Stimulated activated CD4-positive, alpha-beta T cell treated with anti-CD3 and anti-CD28 coated beads, TNF-alpha, amount 100 ng/mL, for 24 hours (primary cell): Measurements from ENCODE around the gene SNX6.
"Not testable (repeated sequence)": the region's sequence is repeated elsewhere in the genome, so short reads cannot be mapped to it uniquely, and the experiment has no call there.

ENCODE experiments used
- DNase-seq, 3 experiments: peaks; one replicate each; pipeline ENCODE4 v3.0.0-alpha.2; 2020; ENCODE audit warnings: low read depth in 3 of 3

Gene SNX6

GRCh38 chr14:34562776-34563150 lies 67.2 kb downstream of the SNX6 start:
- no peak for DNase-seq

- not testable (repeated sequence) for DNase-seq
Observed at GRCh38 chr14:34562037-34562775, 67.7 kb downstream of the SNX6 start.

GRCh38 chr14:34556498-34556829 lies 73.5 kb downstream of the SNX6 start:
- DNase-seq: not testable (repeated sequence)

- not testable (repeated sequence) for DNase-seq
Observed at GRCh38 chr14:34555583-34556497, 74.1 kb downstream of the SNX6 start.

- no peak for DNase-seq
Observed at GRCh38 chr14:34554540-34555250, 75.3 kb downstream of the SNX6 start.

DNA sequence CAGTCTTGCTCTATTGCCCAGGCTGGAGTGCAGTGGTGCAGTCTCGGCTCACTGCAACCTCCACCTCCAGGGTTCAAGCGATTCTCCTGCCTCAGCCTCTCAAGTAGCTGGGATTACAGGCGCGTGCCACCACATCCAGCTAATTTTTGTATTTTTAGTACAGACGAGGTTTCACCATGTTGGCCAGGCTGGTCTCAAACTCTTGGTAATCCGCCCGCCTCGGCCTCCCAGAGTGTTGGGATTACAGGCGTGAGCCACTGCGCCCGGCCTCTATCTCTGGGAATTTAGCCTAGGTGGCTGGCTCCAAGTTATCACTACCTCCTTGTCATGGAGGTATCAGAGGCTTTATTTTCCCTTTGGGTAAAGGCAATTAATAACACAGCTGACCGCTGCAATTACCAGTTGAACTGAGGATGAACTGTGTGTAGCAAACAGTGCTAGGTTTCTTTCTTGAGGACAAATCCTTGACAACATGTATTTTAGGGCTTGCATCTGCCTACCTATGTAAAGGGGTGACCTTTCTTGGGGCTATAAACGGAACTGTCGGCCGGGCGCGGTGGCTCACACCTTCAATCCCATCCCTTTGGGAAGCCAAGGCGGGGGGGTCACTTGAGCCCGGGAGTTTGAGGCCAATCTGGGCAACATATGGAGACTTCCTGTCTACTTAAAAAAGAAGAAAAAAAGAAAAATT lies 80.5 kb downstream of the SNX6 start:
- not testable (repeated sequence) for DNase-seq

GRCh38 chr14:34548472-34548981 lies 81.4 kb downstream of the SNX6 start:
- no peak for DNase-seq

GRCh38 chr14:34547136-34547520 lies 82.8 kb downstream of the SNX6 start:
- not testable (repeated sequence) for DNase-seq

GRCh38 chr14:34546272-34547135 lies 83.4 kb downstream of the SNX6 start:
- DNase-seq: not testable (repeated sequence)

- DNase-seq: not testable (repeated sequence)
Observed at GRCh38 chr14:34540181-34541059, 89.5 kb downstream of the SNX6 start.

GRCh38 chr14:34539407-34540180 lies 90.4 kb downstream of the SNX6 start, which contains the start of gene EAPP:
TSS of gene EAPP (minus strand) at chr14:34539701. CDS start at chr14:34539628, 73 bp downstream.
- DNase-seq: peak; percentile 91 to 94 (median 91)

- no peak for DNase-seq
Observed at GRCh38 chr14:34538871-34539406, 91.0 kb downstream of the SNX6 start.

- DNase-seq: not testable (repeated sequence)
Observed at GRCh38 chr14:34538096-34538495, 91.9 kb downstream of the SNX6 start.

DNA sequence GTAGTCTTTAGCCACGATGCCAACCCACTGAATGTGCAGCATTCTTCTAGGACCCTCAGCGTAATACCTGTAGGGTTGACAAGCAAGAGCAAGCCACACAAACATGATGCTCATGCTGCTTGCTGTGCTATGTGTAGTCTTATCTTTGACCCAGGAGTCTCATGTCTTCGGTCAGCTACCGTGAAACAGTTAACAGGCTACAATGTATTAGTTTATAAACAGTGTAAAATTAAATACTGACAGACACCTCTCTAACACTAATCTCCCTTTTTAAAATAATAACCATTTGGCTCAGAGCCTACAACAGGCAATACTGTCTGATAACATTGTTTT lies 92.3 kb downstream of the SNX6 start:
- no peak for DNase-seq

DNA sequence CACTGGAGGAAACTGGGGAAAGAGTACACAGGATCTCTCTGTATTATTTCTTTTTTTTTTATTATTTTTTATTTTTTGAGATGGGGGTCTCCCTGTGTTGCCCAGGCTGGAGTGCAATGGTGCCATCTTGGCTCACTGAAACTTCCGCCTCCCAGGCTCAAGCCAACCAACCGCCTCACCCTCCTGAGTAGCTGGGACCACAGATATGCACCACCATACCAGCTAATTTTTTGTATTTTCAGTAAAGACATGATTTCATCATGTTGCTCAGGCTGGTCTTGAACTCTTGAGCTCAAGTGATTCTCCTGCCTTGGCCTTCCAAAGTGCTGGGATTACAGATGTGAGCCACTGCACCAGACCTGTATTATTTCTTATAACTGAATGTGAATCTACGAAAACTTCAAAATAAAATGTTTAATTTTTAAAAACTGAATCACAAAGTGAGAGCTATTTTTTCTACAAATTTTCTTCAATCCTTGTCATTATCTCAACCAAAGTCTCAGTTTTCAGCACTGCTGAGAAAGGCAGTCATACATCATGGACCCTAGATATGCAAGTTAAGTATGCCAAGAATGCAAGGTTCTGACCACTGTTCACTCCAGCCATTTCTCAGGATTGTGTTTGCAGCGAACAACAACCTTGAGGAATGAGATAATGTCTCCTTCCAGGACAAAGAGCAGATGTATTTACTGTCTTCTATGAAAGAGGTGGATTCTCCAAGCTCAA lies 92.8 kb downstream of the SNX6 start:
- DNase-seq: no peak

- no peak for DNase-seq
Observed at GRCh38 chr14:34527591-34527990, 102.4 kb downstream of the SNX6 start.

DNA sequence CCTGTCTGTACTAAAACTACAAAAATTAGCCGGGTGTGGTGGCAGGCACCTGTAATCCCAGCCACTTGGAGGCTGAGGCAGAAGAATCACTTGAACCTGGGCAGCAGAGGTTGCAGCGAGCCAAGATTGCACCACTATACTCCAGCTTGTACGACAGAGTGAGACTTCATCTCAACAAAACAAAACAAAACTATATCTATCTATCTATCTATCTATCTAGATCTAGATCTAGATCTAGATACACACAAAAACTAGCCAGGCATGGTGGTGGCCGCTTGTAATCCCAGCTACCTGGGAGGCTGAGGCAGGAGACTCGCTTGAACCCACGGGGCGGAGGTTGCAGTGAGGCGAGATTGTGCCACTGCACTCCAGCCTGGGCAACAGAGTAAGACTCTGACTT lies 105.7 kb downstream of the SNX6 start:
- not testable (repeated sequence) for DNase-seq

- DNase-seq: no peak
Observed at GRCh38 chr14:34522496-34522895, 107.5 kb downstream of the SNX6 start.
